ENCODE measurements around the gene NRXN3. TPM values are rescaled to one million over a fixed set of nuclear protein-coding genes. Genes with fewer than 3 reads are reported as not detected.

Gene NRXN3
- total RNA-seq, 1 donor from 2014 or later: 1.6 TPM

DNA sequence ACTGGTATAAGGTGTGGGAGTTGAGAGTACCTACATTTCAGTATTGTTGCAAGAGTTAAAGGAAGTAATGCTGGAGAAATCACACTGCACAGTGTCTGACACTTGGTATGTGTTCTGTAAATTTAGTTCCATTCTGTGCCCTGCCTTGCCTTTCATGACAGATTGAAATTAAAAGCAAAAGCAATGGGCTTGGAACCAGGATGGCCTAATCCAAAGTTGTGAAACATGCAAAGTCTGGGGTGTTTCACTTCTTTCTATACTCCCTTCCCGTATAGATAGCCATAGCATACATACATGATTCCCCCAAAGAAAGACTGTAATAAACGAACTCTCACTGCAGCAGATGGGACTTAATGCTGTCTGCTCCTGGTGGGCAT lies 281.1 kb downstream of the NRXN3 start:
- DNase-seq (ENCODE audit: low read depth): no peak
- no peaks in the 10 kb centered on the region for H3K27me3 ChIP-seq (ENCODE audit: control insufficient read depth, insufficient read depth, low read length)
- H3K36me3 ChIP-seq (ENCODE audit: control insufficient read depth, insufficient read depth, low read length): no peaks in the 10 kb centered on the region
- TF ChIP-seq, protein P1, sequence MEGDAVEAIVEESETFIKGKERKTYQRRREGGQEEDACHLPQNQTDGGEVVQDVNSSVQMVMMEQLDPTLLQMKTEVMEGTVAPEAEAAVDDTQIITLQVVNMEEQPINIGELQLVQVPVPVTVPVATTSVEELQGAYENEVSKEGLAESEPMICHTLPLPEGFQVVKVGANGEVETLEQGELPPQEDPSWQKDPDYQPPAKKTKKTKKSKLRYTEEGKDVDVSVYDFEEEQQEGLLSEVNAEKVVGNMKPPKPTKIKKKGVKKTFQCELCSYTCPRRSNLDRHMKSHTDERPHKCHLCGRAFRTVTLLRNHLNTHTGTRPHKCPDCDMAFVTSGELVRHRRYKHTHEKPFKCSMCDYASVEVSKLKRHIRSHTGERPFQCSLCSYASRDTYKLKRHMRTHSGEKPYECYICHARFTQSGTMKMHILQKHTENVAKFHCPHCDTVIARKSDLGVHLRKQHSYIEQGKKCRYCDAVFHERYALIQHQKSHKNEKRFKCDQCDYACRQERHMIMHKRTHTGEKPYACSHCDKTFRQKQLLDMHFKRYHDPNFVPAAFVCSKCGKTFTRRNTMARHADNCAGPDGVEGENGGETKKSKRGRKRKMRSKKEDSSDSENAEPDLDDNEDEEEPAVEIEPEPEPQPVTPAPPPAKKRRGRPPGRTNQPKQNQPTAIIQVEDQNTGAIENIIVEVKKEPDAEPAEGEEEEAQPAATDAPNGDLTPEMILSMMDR (IDR thresholded peaks at IDR 0.05; ENCODE audit: insufficient read depth, low read length, poor library complexity, severe bottlenecking): no peak
- no peak overlapping the region for H3K4me3 ChIP-seq (ENCODE audit: low read depth, low read length)

DNA sequence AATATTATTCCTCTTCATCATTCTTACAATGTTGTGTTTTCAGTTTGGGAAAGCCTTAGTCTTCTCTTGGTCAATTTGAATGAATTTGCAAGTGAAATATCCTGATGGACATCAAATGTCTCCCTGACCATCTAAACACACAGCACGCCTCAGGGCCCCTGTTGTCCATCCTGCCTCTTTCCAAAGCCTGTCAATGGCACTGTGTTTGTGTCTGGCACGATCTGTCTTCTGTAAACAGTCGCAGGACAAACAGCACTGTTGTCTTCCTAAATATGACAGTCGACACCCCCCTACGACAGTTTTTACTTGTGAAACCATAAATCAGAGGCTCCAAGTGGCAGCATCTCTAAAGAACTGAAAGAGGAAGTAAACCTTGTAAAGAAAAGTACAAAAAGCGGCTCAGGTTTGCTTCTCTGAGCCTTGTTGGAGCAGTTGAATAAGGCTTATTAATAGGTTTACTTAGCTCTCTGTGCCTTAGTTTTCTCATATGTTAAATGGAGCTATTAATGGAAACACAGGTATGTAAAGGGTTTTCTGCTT lies 285.8 kb downstream of the NRXN3 start:
- H3K36me3 ChIP-seq (ENCODE audit: control insufficient read depth, insufficient read depth, low read length): no peaks in the 10 kb centered on the region
- H3K4me3 ChIP-seq (ENCODE audit: low read depth, low read length): no peak overlapping the region
- no peaks in the 10 kb centered on the region for H3K27me3 ChIP-seq (ENCODE audit: control insufficient read depth, insufficient read depth, low read length)
- TF ChIP-seq, protein P1 (IDR thresholded peaks at IDR 0.05; ENCODE audit: insufficient read depth, low read length, poor library complexity, severe bottlenecking): no peak
- DNase-seq (ENCODE audit: low read depth): no peak

DNA sequence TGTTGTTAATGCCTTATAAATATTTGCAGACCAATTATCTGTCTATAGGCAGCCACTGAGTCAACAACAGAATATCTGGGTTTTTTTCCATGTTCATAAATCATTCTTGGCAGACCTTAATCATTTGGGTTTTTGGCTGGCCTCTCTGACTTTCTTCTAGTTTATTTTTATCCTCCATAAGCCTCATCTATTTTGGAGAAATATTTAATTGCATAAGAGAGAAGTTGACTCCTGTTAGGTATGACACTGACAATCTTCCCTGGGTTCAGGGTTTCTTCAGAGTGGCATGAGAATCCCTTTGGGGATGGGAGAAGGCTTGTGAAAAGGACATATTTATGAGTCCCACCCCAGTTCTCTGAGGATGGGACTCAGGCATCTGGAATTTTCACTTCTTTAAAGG lies 299.8 kb downstream of the NRXN3 start:
- Histone ChIP-seq H3K36me3 (ENCODE audit: control insufficient read depth, insufficient read depth, low read length) (no peaks in the 10 kb centered on the region), H3K27me3 (ENCODE audit: control insufficient read depth, insufficient read depth, low read length) (no peaks in the 10 kb centered on the region), H3K4me3 (ENCODE audit: low read depth, low read length) (no peak overlapping the region)
- DNase-seq (ENCODE audit: low read depth): no peak
- TF ChIP-seq, protein P1 (IDR thresholded peaks at IDR 0.05; ENCODE audit: insufficient read depth, low read length, poor library complexity, severe bottlenecking): no peak

DNA sequence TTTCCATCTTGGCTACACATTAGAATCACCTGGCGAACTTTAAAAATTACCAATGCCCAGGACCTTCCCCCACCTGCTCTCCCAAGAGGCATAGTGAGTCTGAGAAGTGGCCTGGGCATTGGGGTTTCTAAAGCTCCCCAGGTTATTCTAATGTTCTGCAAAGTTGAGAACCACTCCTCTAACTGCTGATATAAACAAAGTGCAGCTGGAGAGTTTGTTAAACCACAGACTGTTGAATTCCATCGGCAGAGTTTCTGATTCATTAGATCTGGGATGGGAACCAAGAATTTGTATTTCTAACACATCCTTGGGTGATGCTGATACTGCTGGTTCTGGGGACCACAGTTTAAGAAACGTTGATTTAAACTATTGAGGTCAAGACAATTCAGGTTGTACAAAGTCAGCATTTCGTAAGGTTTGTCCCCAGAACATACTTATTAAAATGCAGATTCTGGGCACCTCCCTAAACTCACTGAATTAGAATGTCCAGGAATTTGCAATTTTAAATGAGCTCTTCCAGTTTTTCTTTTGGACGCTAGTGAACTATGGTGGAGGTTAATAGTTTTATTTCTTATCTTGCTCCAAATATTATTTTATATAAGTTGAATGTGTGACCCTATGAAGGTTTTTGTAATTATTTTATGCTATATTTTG lies 309.1 kb downstream of the NRXN3 start:
- Histone ChIP-seq H3K4me3 (ENCODE audit: low read depth, low read length) (no peak overlapping the region), H3K27me3 (ENCODE audit: control insufficient read depth, insufficient read depth, low read length) (no peaks in the 10 kb centered on the region), H3K36me3 (ENCODE audit: control insufficient read depth, insufficient read depth, low read length) (no peaks in the 10 kb centered on the region)
- TF ChIP-seq, protein P1 (IDR thresholded peaks at IDR 0.05; ENCODE audit: insufficient read depth, low read length, poor library complexity, severe bottlenecking): no peak
- no peak for DNase-seq (ENCODE audit: low read depth)

DNA sequence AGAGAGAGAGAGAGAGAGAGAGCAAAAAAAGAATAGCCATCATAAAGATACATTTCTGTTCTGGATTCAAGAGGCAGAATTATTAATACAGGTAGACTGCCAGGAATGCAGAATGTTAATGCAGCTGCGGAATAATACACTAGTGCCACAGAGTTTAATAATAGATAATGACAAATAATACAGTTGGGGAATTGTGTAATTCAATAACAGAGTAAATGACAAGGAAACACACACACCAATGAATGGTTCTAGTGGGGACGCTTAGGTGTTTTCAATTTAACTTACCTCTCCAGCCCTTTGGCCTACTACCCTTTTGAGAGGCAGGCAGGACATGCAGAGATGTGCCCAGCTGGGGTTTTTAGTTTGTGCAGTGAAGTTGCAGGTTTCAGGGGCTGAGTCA lies 313.9 kb downstream of the NRXN3 start:
- no peak for DNase-seq (ENCODE audit: low read depth)
- Histone ChIP-seq H3K4me3 (ENCODE audit: low read depth, low read length) (no peak overlapping the region), H3K36me3 (ENCODE audit: control insufficient read depth, insufficient read depth, low read length) (no peaks in the 10 kb centered on the region), H3K27me3 (ENCODE audit: control insufficient read depth, insufficient read depth, low read length) (no peaks in the 10 kb centered on the region)
- TF ChIP-seq, protein P1 (IDR thresholded peaks at IDR 0.05; ENCODE audit: insufficient read depth, low read length, poor library complexity, severe bottlenecking): no peak

DNA sequence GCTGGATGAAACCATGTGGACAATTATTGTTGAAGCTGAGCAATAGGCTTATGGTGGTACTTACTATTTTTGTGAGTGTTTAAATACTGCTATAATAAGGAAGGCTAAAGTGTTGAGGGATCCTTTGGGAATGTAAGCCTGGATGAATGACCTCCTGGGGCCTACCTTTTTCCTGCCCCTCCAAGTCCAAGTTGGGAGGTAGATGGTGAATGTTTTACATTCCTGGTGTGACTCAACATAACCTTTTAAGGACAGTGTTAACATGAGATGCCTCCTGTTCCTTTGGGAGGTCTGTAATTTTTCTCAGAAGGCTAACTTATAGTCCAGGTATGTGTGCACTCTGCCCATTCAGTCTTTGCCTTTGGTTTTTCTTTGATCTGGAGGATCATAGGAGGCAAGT lies 315.9 kb downstream of the NRXN3 start:
- TF ChIP-seq, protein P1 (IDR thresholded peaks at IDR 0.05; ENCODE audit: insufficient read depth, low read length, poor library complexity, severe bottlenecking): no peak
- Histone ChIP-seq H3K36me3 (ENCODE audit: control insufficient read depth, insufficient read depth, low read length) (no peaks in the 10 kb centered on the region), H3K4me3 (ENCODE audit: low read depth, low read length) (no peak overlapping the region), H3K27me3 (ENCODE audit: control insufficient read depth, insufficient read depth, low read length) (no peaks in the 10 kb centered on the region)
- DNase-seq (ENCODE audit: low read depth): no peak
